HT1080 (cell line): ENCODE results near the gene DRC3. TPM values are rescaled to one million over a fixed set of nuclear protein-coding genes. Genes with fewer than 3 reads are reported as not detected.

Experiments used
- DNase-seq: peaks from one replicate; pipeline ENCODE4 v3.0.0-alpha.2; 2015; ENCODE audit warnings: low read depth
- total RNA-seq: library from RNA; depleted of rRNA; stranded (reverse); fragments of >200 nt; shearing (Covaris generic); gene quantifications from 2 replicates; pipeline ENCODE4 v1.2.3, GENCODE V29; 2014; rRNA removed

DRC3 gene
- total RNA-seq, 1 experiment from 2014 or later, result 0.47 TPM

GRCh38 chr17:18042983-18043382, 70.3 kb downstream of the DRC3 start:
- no peak for DNase-seq

DNA sequence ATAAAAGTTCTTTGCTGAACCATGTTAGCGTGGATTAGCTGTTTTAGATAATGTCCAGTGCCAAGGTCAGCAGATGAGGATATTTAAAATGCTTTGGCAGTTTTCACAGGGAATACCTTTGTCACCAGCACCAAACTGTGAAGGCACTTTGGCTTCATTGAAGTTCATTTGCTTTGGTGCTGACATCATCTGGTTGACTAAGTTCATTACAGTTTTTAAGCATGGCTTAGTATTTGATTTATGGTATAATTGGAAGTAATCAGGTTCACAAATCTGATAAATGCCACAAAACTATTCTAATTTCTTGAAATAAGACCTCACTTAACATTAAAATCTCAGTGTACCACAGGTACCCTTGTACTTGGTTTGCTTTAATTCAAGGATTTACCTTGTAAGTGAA, 70.8 kb downstream of the DRC3 start:
- no peak for DNase-seq

- no peak for DNase-seq
Observed at GRCh38 chr17:18044609-18045008, 71.9 kb downstream of the DRC3 start.

GRCh38 chr17:18045691-18046350, 73.2 kb downstream of the DRC3 start:
- DNase-seq, result no peak

- no peak for DNase-seq
Observed at GRCh38 chr17:18055597-18055996, 82.9 kb downstream of the DRC3 start.

DNA sequence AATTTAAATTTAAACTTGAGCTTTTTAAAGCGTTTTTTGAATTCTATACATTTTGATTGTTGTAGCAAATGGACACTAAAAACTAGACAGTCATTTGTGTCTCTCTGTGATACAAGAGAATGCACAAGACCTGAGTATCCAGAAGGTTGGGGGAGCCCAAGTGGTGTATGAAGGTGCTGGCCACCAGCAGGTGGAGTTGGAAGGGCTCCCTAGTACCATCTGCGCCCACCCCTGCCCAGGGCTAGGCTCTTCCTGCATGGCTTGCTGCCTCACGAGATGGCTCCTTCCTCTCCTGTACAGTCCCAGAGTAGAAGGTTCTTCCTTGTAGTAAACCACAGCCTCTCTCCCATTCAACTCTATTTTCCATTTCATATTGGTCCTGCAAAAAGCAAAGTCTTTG, 83.6 kb downstream of the DRC3 start:
- DNase-seq, result no peak

DNA sequence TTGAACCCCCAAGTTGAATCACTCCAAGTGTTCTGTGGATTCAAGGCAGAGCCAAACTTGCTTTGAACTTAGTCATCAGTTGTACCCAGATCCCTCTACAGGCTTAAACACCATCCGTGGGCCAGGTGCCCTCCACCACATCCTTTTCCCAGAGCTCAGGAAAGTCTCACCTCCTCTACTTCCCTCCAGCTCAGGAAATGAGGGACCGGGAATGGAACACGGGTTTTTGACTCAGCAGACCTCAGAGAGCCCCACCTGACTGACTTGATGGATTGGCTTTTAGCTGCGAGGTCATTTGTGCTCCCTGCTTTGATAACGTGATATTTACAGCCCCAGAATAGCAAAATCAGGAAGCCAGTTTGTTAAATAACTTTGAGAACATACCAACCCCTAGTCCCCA, 86.6 kb downstream of the DRC3 start:
- DNase-seq, result peak; percentile 55

DNA sequence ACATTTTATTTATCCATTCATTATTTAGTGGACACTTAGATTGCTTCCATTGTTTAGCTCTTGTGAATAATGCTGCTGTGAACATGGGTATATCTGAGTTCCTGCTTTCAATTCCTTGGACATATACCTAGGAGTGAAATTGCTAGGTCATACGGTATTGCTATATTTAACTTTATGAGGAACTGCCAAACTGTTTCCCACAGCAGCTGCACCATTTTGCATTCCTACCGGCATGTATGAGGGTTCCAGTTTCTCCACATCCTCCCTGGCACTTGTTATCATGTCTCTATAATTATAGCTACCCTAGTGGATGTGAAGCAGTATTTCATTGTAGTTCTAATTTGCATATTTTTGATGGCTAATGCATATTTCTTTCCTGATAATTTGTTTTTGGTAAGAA, 91.4 kb downstream of the DRC3 start:
- DNase-seq, result no peak

GRCh38 chr17:18065546-18065945, 92.9 kb downstream of the DRC3 start:
- no peak for DNase-seq

Other genes starting within 250 kb of the DRC3 start
- 42.2 and 65.4 TPM in 2 replicates for gene SREBF1, start 135.9 kb upstream of the DRC3 start, total RNA-seq
- gene TOM1L2, start 462 bp upstream of the DRC3 start, total RNA-seq, result 13.5 and 17.5 TPM in 2 replicates
- gene ATPAF2, start 66.3 kb downstream of the DRC3 start, total RNA-seq, result 16.6 and 17.8 TPM in 2 replicates
- gene GID4, start 66.5 kb downstream of the DRC3 start, total RNA-seq, result 5.0 and 7.8 TPM in 2 replicates
- 55.5 and 55.9 TPM in 2 replicates for gene DRG2, start 115.1 kb downstream of the DRC3 start, total RNA-seq
- gene MYO15A, start 135.9 kb downstream of the DRC3 start, total RNA-seq, result not detected in 2 replicates
- gene ALKBH5, start 211.0 kb downstream of the DRC3 start, total RNA-seq, result 75.9 and 91.6 TPM in 2 replicates